IMR-90 (cell line): ENCODE measurements around the gene TAB2.

Experiments
- CEBPB ChIP-seq: IDR thresholded peaks from 2 replicates; pipeline ENCODE4 v1.6.1; 2012; ENCODE audit warnings: low read depth, low read length, improper control_type of control experiment
- CTCF ChIP-seq: conservative IDR thresholded peaks from 2 replicates; pipeline ENCODE4 v1.5.1; 2012; ENCODE audit warnings: mild to moderate bottlenecking, low read depth, low read length, improper control_type of control experiment
- POLR2A ChIP-seq: IDR thresholded peaks from 2 replicates; pipeline ENCODE4 v1.6.1; 2012; ENCODE audit warnings: mild to moderate bottlenecking, low read depth, low read length
- RAD21 ChIP-seq: IDR thresholded peaks from 2 replicates; pipeline ENCODE4 v1.6.1; 2012; ENCODE audit warnings: low read length, improper control_type of control experiment
- RCOR1 ChIP-seq: IDR thresholded peaks from 2 replicates; pipeline ENCODE4 v1.6.1; 2012; ENCODE audit warnings: mild to moderate bottlenecking, low read length, improper control_type of control experiment; ENCODE audit not compliant: insufficient replicate concordance
- RFX5 ChIP-seq: IDR thresholded peaks from 2 replicates; pipeline ENCODE4 v1.8.0; 2012; ENCODE audit warnings: low read depth, mild to moderate bottlenecking, low read length, moderate library complexity
- SMC3 ChIP-seq: fragments of 150-350 bp; IDR thresholded peaks from 2 replicates; pipeline ENCODE4 v1.6.1; 2016; ENCODE audit warnings: low read depth, mild to moderate bottlenecking, antibody characterized with exemption, low read length, moderate library complexity
- USF2 ChIP-seq: fragments of 150-350 bp; IDR thresholded peaks from 2 replicates; pipeline ENCODE4 v1.6.1; 2017; ENCODE audit warnings: mild to moderate bottlenecking, antibody characterized with exemption, low read length, low read depth

GRCh38 chr6:149305372-149305771 lies 12.1 kb upstream of the TAB2 start:
- no peak for TF ChIP-seq RAD21
- TF ChIP-seq CTCF, result no peak
- no peak for TF ChIP-seq POLR2A
- no peak for TF ChIP-seq USF2
- no peak for TF ChIP-seq RFX5
- no peak for TF ChIP-seq SMC3
- TF ChIP-seq CEBPB, result no peak
- TF ChIP-seq RCOR1, result no peak
